C4-2B (cell line): ENCODE results near the gene RAPGEF4.

Experiments
- ZFX ChIP-seq: fragments of 450-650 bp; IDR thresholded peaks from 2 replicates; pipeline ENCODE4 v1.6.1; 2017
- TF ChIP-seq, protein P1 (sequence below): fragments of 450-650 bp; conservative IDR thresholded peaks from 2 replicates; pipeline ENCODE4 v1.5.1; 2017; ENCODE audit warnings: mild to moderate bottlenecking

DNA sequence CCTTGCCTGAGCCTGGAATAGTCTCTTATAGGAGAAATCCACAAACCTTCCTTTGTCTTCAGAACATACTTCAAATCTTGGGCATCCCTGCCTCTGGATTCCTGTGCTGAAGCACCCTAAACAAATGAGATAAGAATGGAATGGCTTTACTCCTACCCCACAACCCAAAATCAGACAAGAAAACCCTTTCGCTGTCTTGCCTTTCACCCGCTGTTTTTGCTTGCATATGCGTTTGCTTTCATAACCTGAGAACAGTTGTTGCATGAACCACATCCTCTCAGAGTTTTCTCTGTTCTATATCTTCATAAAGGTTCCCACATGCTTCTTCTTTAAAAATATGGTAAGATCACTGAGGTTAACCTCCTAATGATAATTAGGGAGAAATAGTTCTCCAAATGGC lies 207.9 kb downstream of the RAPGEF4 start:
- TF ChIP-seq, protein P1, sequence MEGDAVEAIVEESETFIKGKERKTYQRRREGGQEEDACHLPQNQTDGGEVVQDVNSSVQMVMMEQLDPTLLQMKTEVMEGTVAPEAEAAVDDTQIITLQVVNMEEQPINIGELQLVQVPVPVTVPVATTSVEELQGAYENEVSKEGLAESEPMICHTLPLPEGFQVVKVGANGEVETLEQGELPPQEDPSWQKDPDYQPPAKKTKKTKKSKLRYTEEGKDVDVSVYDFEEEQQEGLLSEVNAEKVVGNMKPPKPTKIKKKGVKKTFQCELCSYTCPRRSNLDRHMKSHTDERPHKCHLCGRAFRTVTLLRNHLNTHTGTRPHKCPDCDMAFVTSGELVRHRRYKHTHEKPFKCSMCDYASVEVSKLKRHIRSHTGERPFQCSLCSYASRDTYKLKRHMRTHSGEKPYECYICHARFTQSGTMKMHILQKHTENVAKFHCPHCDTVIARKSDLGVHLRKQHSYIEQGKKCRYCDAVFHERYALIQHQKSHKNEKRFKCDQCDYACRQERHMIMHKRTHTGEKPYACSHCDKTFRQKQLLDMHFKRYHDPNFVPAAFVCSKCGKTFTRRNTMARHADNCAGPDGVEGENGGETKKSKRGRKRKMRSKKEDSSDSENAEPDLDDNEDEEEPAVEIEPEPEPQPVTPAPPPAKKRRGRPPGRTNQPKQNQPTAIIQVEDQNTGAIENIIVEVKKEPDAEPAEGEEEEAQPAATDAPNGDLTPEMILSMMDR, result no peak
- no peak for TF ChIP-seq ZFX
